Measurements from ENCODE around the gene FYCO1.

FYCO1 gene

GRCh38 chr3:45880725-45881077, 114.9 kb downstream of the FYCO1 start:
- DNase-seq, result no peak

DNA sequence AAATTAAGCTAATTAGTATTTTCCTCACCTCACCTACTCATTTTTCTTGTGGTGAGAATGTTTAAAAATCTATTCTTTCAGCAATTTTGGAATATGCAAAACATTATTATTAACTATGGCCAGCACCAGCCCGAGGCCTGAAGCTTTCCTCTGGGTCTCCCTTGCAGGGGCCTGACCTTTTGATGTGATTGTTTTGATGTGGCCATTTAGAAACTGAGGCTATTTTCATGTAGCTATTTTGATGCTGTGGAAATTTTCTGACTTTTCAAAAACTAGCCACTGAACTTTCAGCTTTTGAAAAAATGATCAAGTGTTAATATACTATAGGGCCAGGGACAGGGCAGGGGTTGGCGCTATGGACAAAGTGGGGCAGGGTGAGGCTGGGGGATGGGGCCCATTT, 117.5 kb downstream of the FYCO1 start:
- DNase-seq, result no peak

GRCh38 chr3:45874677-45875346, 120.8 kb downstream of the FYCO1 start:
- DNase-seq, result no peak

DNA sequence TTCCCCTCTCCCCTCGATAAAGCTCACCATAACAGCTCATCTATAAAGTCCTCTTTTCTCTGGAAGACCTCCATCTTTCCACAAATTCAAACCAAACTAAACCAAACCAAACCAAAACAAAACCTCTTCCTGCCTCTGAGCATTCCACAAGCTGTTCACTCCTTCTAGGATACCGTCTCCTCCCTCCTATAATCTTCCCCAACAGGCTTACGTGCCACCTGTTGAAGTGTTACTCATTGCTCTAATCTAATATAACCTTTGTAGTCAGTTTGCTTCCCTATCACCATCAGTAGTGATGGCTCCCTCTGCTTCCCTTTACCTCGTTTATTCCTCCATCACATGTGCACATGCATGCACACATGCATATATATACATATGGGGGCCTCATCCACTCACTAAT, 122.0 kb downstream of the FYCO1 start:
- no peak for DNase-seq

- DNase-seq, result no peak
Measured at GRCh38 chr3:45873036-45873435, 122.6 kb downstream of the FYCO1 start.

DNA sequence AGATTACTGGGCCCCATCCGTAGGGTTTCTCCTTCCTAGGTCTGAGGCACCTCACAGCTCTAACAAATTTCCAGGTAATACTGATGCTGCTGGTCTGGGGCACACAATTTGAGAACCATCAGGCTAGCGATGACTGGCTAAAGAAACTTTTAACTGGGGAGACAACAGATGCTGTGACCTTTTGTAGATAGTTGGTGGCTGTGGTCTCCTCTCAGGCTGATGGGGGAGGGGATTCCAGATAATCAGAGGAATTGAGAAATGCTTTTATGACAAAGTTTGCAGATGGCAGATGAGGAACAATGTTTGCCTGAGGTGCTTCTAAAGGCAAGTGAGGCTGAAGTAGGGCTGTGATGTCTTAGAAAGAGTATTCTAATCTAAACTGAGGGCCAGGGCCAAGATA, 123.1 kb downstream of the FYCO1 start:
- DNase-seq, result no peak

- DNase-seq, result no peak
Measured at GRCh38 chr3:45871780-45872179, 123.8 kb downstream of the FYCO1 start.

GRCh38 chr3:45870099-45870498, 125.5 kb downstream of the FYCO1 start:
- DNase-seq, result no peak

GRCh38 chr3:45869638-45870037, 126.0 kb downstream of the FYCO1 start:
- DNase-seq, result no peak

DNA sequence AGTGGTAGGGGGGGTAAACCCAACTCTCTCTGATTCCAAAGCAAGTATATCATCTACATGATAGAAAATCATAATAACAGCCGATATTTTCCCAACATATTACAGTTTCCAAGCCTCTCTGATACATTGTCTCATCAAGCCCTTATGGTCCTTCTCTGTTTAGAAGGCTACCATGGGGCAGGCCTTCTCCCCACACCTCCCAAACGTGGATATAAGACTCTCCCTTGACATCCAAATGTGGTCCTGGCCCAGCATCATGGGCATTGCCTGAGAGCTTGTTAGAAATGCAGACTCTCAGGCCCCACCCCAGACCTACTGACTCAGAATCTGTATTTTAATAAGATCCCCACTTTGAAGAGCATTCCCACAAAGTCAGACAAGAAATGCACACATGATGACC, 127.0 kb downstream of the FYCO1 start:
- no peak for DNase-seq

DNA sequence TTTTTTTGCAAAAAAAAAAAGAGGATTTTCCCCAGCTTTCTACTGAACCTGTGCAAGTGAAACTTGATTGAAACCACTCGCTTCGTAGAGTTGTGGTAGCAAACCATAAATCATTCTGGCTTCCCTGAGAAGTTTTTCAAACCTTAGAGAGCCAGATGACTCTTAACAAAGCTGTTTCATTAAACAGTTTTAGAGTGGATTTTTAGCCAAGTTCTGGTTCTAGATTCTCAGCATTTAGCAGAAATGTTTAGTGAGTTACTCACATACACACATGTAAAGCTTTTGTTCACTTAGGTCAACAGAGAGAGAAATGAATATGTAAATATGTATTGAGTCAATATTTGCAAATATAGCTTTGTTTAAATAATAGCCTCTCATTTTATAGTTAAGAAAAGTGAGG, 127.4 kb downstream of the FYCO1 start:
- peak; percentile 8 for DNase-seq
